Kidney (tissue), 14 donors: ENCODE measurements around the gene RAB4A. TPM values are rescaled to one million over a fixed set of nuclear protein-coding genes. Genes with fewer than 3 reads are reported as not detected.

Experiments
- DNase-seq, 5 donors: peaks; one replicate each; pipeline ENCODE4 v3.0.0-alpha.2; 2013 to 2020
- FAIRE-seq: peaks from 2 replicates; lab custom pipeline; 2012; peaks lifted over from hg19 to GRCh38; lab: Jason Lieb, UNC
- H3K27ac ChIP-seq, 2 donors: one replicate each; pipeline ENCODE4 v1.7.0; 2013; ENCODE audit warnings: low read depth in 2 of 2, low read length in 2 of 2, inconsistent platforms in 1 of 2
- H3K27me3 ChIP-seq: one replicate; pipeline ENCODE4 v1.7.1; 2013; ENCODE audit warnings: low read length, inconsistent platforms; ENCODE audit not compliant: control insufficient read depth, insufficient read depth
- H3K36me3 ChIP-seq, 3 donors: one replicate each; pipeline versions ENCODE4 v1.7.0 to v1.7.1; 2013; ENCODE audit warnings: low read length in 3 of 3, control low read depth in 1 of 3, inconsistent platforms in 1 of 3; ENCODE audit not compliant: insufficient read depth in 3 of 3, control insufficient read depth in 2 of 3
- H3K4me1 ChIP-seq, 3 donors: one replicate each; pipeline versions ENCODE4 v1.7.0 to v1.7.1; 2013; ENCODE audit warnings: low read length in 3 of 3, inconsistent platforms in 1 of 3, low read depth in 1 of 3; ENCODE audit not compliant: control insufficient read depth in 2 of 3, insufficient read depth in 2 of 3
- H3K4me3 ChIP-seq, 3 donors: one replicate each; pipeline versions ENCODE4 v1.7.0 to v1.8.1; 2013; ENCODE audit warnings: low read length in 3 of 3, control low read depth in 1 of 3, inconsistent platforms in 1 of 3
- H3K9ac ChIP-seq, 3 donors: one replicate each; pipeline versions ENCODE4 v1.7.0 to v1.7.1; 2013; ENCODE audit warnings: low read length in 3 of 3, control low read depth in 1 of 3, inconsistent platforms in 1 of 3
- H3K9me3 ChIP-seq, 3 donors: one replicate each; pipeline versions ENCODE4 v1.7.0 to v1.7.1; 2013; ENCODE audit warnings: low read length in 3 of 3, control low read depth in 1 of 3, inconsistent platforms in 1 of 3; ENCODE audit not compliant: control insufficient read depth in 2 of 3, insufficient read depth in 1 of 3
- CTCF ChIP-seq: IDR thresholded peaks from 3 replicates; pipeline ENCODE4 v1.5.1; 2012; ENCODE audit warnings: mild to moderate bottlenecking, moderate library complexity, borderline replicate concordance; ENCODE audit not compliant: insufficient read depth; ENCODE audit errors: extremely low read depth
- intact Hi-C: fragments of 100-400 bp; cut with DNase I; formaldehyde crosslinking; loops from one replicate; pipeline ENCODE4 v1.11.1; 2022
- polyA plus RNA-seq: library from polyadenylated mRNA; stranded (reverse); fragments of 350-450 nt; fragmentation: Illumina TruSeq; extraction: RNeasy Lipid Tissue Mini Kit (QIAGEN cat#74804); gene quantifications from one replicate; pipeline ENCODE4 v1.2.3, GENCODE V29; 2014; ENCODE audit warnings: low read depth, low replicate concordance; ENCODE audit not compliant: insufficient read depth
- total RNA-seq: library from RNA; stranded (reverse); fragmentation: NEBNext Ultra II Directional; extraction: Animal tissue kit (Norgen Biotek cat#: 25700); gene quantifications from one replicate; pipeline ENCODE4 v1.2.1, GENCODE V29; 2021
- donor health status: control.
- donor health status: control.
- donor health status: control.
- donor health status: control.
- donor health status: control.
- donor health status: DM: yes; HTN: yes; CAD: no.
- donor health status: Normal renal cell carcinoma (clear cell type).

Gene RAB4A
- total and polyA plus RNA-seq, 2 donors from 2014 or later = 38.3 to 56.0 TPM

- no peak overlapping the region for H3K4me3 ChIP-seq
- no peak for TF ChIP-seq CTCF
- DNase-seq = no peak
Measured at GRCh38 chr1:229349463-229350385, 78.8 kb downstream of the RAB4A start.

GRCh38 chr1:229352975-229353374, 82.1 kb downstream of the RAB4A start:
- intact Hi-C loops = no loop called here
- Histone ChIP-seq H3K4me1 (no peaks in the 10 kb centered on the region), H3K4me3 (no peak overlapping the region), H3K27me3 (no peaks in the 10 kb centered on the region), H3K36me3 (no peaks in the 10 kb centered on the region), H3K9me3 (peaks cover 0 to 2% (median 0%) of the 10 kb centered on the region in 3 donors), H3K9ac (no peak overlapping the region), H3K27ac (no peak overlapping the region)
- TF ChIP-seq CTCF = no peak
- FAIRE-seq = no peak
- no peak for DNase-seq

More at GRCh38 chr1:229349463-229350385, 78.8 kb downstream of the RAB4A start:
- intact Hi-C loops = no loop called here
- H3K4me1 ChIP-seq = no peaks in the 10 kb centered on the region
- FAIRE-seq = no peak
- no peaks in the 10 kb centered on the region for H3K9me3 ChIP-seq
- no peak overlapping the region for H3K27ac ChIP-seq
- no peaks in the 10 kb centered on the region for H3K36me3 ChIP-seq
- no peak overlapping the region for H3K9ac ChIP-seq
- no peaks in the 10 kb centered on the region for H3K27me3 ChIP-seq

- H3K4me3 ChIP-seq = no peak overlapping the region
- no peaks in the 10 kb centered on the region for H3K27me3 ChIP-seq
- no peaks in the 10 kb centered on the region for H3K4me1 ChIP-seq
- TF ChIP-seq CTCF = no peak
- H3K36me3 ChIP-seq = no peaks in the 10 kb centered on the region
- no peak for FAIRE-seq
- peaks cover 0 to 2% (median 0%) of the 10 kb centered on the region in 3 donors for H3K9me3 ChIP-seq
- DNase-seq = no peak
- H3K9ac ChIP-seq = no peak overlapping the region
- intact Hi-C loops = no loop called here
- H3K27ac ChIP-seq = no peak overlapping the region
Measured at GRCh38 chr1:229354226-229354625, 83.3 kb downstream of the RAB4A start.

Other genes with a start within 250 kb of the RAB4A start
- gene CCSAP, start 71.9 kb downstream of the RAB4A start, total RNA-seq = 3.1 TPM
- gene CCSAP, start 71.9 kb downstream of the RAB4A start, polyA plus RNA-seq = 0.84 TPM
- gene ACTA1, start 163.0 kb downstream of the RAB4A start, total RNA-seq = not detected
- gene ACTA1, start 163.0 kb downstream of the RAB4A start, polyA plus RNA-seq = 1.2 TPM
- 35.0 TPM for gene NUP133, start 237.2 kb downstream of the RAB4A start, total RNA-seq
- gene NUP133, start 237.2 kb downstream of the RAB4A start, polyA plus RNA-seq = 15.9 TPM